Suprapubic skin (tissue), 4 donors: ENCODE measurements around the gene INSC. TPM values are rescaled to one million over a fixed set of nuclear protein-coding genes. Genes with fewer than 3 reads are reported as not detected.

ENCODE experiments used
- DNase-seq, 2 donors: peaks; one replicate each; pipeline ENCODE4 v3.0.0-alpha.2; 2019; ENCODE audit warnings: low spot score in 2 of 2
- H3K27ac ChIP-seq: fragments of 200-600 bp; sonication (generic); one replicate; pipeline ENCODE4 v1.5.1; 2019
- H3K27me3 ChIP-seq: fragments of 200-600 bp; sonication (generic); one replicate; pipeline ENCODE4 v1.5.1; 2019
- H3K36me3 ChIP-seq: fragments of 200-600 bp; sonication (generic); one replicate; pipeline ENCODE4 v1.5.1; 2019
- H3K4me1 ChIP-seq: fragments of 200-600 bp; sonication (generic); one replicate; pipeline ENCODE4 v1.5.1; 2019
- H3K4me3 ChIP-seq: fragments of 200-600 bp; sonication (generic); one replicate; pipeline ENCODE4 v1.5.1; 2019; ENCODE audit warnings: mild to moderate bottlenecking
- H3K9me3 ChIP-seq: fragments of 200-600 bp; sonication (generic); one replicate; pipeline ENCODE4 v1.5.1; 2019
- CTCF ChIP-seq, 2 donors: fragments of 200-600 bp in 1 of 2; fragments of 450-650 bp in 1 of 2; sonication (generic) in 1 of 2; IDR thresholded peaks; one replicate each; pipeline ENCODE4 v1.5.1; 2016 to 2019; ENCODE audit warnings: antibody characterized with exemption in 2 of 2, mild to moderate bottlenecking in 1 of 2, moderate library complexity in 1 of 2
- EP300 ChIP-seq: sonication (generic); formaldehyde crosslinking; IDR thresholded peaks from one replicate; pipeline ENCODE4 v1.6.1; 2017; ENCODE audit warnings: antibody characterized with exemption
- POLR2A ChIP-seq, 2 donors: fragments of 450-650 bp; IDR thresholded peaks; one replicate each; pipeline ENCODE4 v1.6.1; 2017; ENCODE audit warnings: antibody characterized with exemption in 2 of 2, mild to moderate bottlenecking in 2 of 2, moderate library complexity in 2 of 2
- POLR2AphosphoS5 ChIP-seq, 3 donors: sonication (generic); formaldehyde crosslinking; IDR thresholded peaks; one replicate each; pipeline ENCODE4 v1.6.1; 2017; ENCODE audit warnings: antibody characterized with exemption in 3 of 3
- WGBS: methylation state at CpG from one replicate; pipeline ENCODE4 v1.1.5; 2018; 5-methylcytosine and 5-hydroxymethylcytosine counted together
- total RNA-seq, 4 donors: library from RNA; depleted of rRNA; stranded (reverse); fragments of >200 nt; gene quantifications; one replicate each; pipeline ENCODE4 v1.1.0, GENCODE V29; 2016

Gene INSC
- total RNA-seq, 4 donors from 2014 or later: 0.16 to 0.34 (median 0.32) TPM; not detected in 1

GRCh38 chr11:15194671-15195415 is 80.1 kb downstream of the INSC start:
- no peak for DNase-seq
- TF ChIP-seq POLR2AphosphoS5 (IDR thresholded peaks at IDR 0.05) (no peak), EP300 (no peak), POLR2A (IDR thresholded peaks at IDR 0.05) (no peak), CTCF (IDR thresholded peaks at IDR 0.05) (no peak)
- H3K4me1 ChIP-seq: no peaks in the 10 kb centered on the region
- H3K4me3 ChIP-seq: no peak overlapping the region
- WGBS: 63% methylated on average over 2 of the region's 2 CpGs
- H3K27me3 ChIP-seq: no peaks in the 10 kb centered on the region
- no peaks in the 10 kb centered on the region for H3K9me3 ChIP-seq
- no peaks in the 10 kb centered on the region for H3K36me3 ChIP-seq
- H3K27ac ChIP-seq: no peak overlapping the region

- H3K4me3 ChIP-seq: no peak overlapping the region
- no peak overlapping the region for H3K27ac ChIP-seq
- WGBS: 62% methylated on average over 2 of the region's 2 CpGs
- DNase-seq: no peak
- no peaks in the 10 kb centered on the region for H3K4me1 ChIP-seq
- no peaks in the 10 kb centered on the region for H3K27me3 ChIP-seq
- H3K9me3 ChIP-seq: no peaks in the 10 kb centered on the region
- H3K36me3 ChIP-seq: no peaks in the 10 kb centered on the region
- no peak for TF ChIP-seq EP300
- TF ChIP-seq POLR2AphosphoS5 (IDR thresholded peaks at IDR 0.05): no peak
- no peak for TF ChIP-seq CTCF (IDR thresholded peaks at IDR 0.05)
- TF ChIP-seq POLR2A (IDR thresholded peaks at IDR 0.05): no peak
Measured at GRCh38 chr11:15195454-15196200, 80.9 kb downstream of the INSC start.

GRCh38 chr11:15196704-15197103 is 82.0 kb downstream of the INSC start:
- no peak for DNase-seq
- WGBS: 73% methylated on average over 1 of the region's 1 CpG
- no peaks in the 10 kb centered on the region for H3K9me3 ChIP-seq
- H3K27ac ChIP-seq: no peak overlapping the region
- TF ChIP-seq CTCF (IDR thresholded peaks at IDR 0.05) (no peak), POLR2AphosphoS5 (IDR thresholded peaks at IDR 0.05) (no peak)
- H3K36me3 ChIP-seq: no peaks in the 10 kb centered on the region
- H3K4me3 ChIP-seq: no peak overlapping the region
- H3K27me3 ChIP-seq: no peaks in the 10 kb centered on the region
- no peaks in the 10 kb centered on the region for H3K4me1 ChIP-seq

- Histone ChIP-seq H3K27ac (no peak overlapping the region), H3K36me3 (no peaks in the 10 kb centered on the region), H3K4me1 (no peaks in the 10 kb centered on the region), H3K27me3 (no peaks in the 10 kb centered on the region), H3K4me3 (no peak overlapping the region), H3K9me3 (no peaks in the 10 kb centered on the region)
- WGBS: 15% methylated on average over 2 of the region's 2 CpGs
- DNase-seq: no peak
- TF ChIP-seq POLR2A (IDR thresholded peaks at IDR 0.05) (no peak), EP300 (no peak), POLR2AphosphoS5 (IDR thresholded peaks at IDR 0.05) (no peak)
Measured at GRCh38 chr11:15197696-15198095, 83.0 kb downstream of the INSC start.

GRCh38 chr11:15198284-15198683 is 83.6 kb downstream of the INSC start:
- Histone ChIP-seq H3K27ac (no peak overlapping the region), H3K36me3 (no peaks in the 10 kb centered on the region), H3K4me1 (no peaks in the 10 kb centered on the region), H3K4me3 (no peak overlapping the region), H3K27me3 (no peaks in the 10 kb centered on the region), H3K9me3 (no peaks in the 10 kb centered on the region)
- WGBS: 51% methylated on average over 2 of the region's 2 CpGs
- TF ChIP-seq POLR2AphosphoS5 (IDR thresholded peaks at IDR 0.05): no peak
- TF ChIP-seq EP300: no peak
- no peak for TF ChIP-seq POLR2A (IDR thresholded peaks at IDR 0.05)
- no peak for TF ChIP-seq CTCF (IDR thresholded peaks at IDR 0.05)
- DNase-seq: no peak
